Fibroblast of skin of back (primary cell): ENCODE measurements around the gene ULK4.
"Not testable (repeated sequence)": the region's sequence is repeated elsewhere in the genome, so short reads cannot be mapped to it uniquely, and the experiment has no call there.

Experiments
- DNase-seq: peaks from one replicate; pipeline ENCODE4 v3.0.0-alpha.2; 2013

The ULK4 gene

DNA sequence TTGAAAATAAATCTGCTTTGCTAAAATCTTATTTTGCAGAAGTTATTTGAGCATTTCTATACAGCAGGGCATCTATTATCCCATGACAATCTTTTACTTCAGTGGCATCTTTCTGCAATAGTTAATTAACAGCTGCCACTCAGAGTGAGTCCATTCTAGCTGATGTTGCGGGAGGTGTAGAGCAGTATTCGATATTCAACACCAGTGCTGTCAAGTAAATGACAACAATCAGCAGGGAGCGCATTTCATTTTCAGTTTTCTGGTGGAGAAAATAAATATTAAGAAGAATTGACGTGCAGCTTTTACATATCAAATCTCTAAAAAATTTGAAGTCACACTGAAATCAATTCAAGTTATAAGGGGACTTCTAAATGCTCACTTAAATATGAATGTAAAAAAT is 476.4 kb downstream of the ULK4 start:
- no peak for DNase-seq

DNA sequence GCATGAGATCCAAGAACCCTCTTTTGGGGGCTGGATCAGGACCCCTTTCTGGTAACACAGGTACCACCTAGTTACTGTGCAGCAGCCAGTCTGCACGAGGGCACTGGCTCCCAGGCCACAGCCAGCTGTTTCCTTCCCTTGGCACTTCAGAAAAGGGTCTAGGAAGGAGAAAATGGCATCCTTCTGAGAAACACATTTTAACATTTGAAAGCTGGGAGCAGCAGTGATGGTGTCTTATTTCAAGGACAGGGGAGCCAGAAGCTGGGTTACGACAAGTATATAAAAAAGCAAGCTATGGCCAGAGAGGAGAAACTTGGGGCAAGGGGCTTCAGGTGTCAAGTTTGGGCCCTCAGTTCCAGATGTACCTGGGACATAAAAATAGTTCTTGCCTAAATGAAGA is 479.8 kb downstream of the ULK4 start:
- no peak for DNase-seq

DNA sequence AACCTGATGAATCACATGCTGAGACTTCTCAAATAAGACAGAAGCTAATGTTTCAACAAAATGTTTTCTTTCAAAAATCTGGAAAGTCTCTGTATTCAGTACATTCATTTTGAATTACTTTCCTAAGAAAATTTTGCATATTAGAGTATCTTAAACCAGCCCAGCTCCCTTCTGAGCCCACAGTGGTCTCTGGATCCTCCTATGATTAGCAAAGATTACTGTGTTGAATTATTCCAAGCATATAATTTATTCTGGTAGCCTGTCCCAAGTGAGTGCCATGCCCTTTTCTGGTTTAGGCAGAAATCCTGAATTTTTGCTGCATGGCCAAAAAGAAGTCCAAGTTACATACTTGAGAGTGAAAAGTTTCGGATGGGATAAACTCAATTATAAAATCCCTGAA is 483.6 kb downstream of the ULK4 start:
- no peak for DNase-seq

DNA sequence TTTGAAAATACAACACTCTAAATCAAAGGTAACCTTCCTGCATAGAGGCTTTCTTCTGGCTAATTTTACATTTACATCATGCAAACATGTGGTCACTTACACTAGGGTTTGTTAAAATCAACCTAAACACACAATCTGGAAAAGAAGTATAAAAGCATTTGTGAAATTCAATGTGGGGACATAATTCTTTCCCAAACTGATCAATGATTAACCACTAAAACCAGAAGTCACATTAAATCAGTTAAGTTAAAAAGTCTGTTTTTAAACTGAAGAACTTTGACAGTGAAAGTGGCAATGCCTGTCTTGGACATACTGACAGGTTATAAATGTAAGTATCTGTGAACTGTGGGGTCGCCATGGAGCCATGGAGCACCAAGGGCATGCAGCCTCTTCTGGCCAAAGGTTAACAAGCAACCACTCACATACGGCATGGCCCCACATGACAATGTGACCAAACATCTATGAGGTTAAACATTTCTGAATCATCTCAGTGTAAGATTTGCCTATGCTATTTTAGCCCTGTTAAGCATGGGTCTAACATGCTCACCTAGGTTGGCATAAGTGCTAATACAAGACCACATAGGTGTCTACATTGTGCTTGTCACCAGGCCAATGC is 484.4 kb downstream of the ULK4 start:
- DNase-seq, result no peak

DNA sequence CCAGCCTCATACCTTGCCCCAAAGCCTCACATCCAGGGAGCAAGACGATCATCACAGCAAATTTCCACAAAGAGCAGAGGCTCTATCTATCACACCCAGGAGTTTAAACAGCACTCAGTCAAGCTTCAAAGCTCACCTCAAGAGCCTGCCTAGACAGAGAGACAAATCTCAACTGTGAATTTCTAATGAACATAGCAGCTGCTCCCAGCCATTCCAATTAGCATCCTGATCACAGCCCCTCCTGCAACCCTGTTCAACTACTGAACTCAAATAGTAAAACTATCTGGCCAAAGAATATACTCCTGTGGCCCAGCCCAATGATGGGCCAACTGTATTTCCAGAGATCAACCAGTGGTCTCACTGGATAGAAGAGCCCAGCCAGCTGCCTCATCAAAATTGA is 492.8 kb downstream of the ULK4 start:
- no peak for DNase-seq

DNA sequence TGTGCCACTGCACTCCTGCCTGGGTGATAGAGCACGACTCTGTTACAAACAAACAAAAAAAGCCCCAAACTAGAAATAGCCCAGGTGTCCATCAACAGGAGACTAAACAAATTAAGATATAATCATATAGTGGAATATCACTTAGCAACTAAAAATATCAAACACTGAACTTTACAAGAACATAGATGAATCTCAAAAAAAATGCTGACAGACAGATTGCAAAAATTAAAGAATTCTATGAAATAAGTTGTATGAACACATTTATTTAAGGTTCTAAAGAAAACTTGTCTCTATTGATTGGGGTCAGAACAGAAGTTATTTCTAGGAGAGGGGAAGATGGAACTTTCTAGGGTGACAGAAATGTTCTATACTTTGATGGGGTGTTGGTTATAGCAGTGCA is 494.4 kb downstream of the ULK4 start:
- DNase-seq, result no peak

DNA sequence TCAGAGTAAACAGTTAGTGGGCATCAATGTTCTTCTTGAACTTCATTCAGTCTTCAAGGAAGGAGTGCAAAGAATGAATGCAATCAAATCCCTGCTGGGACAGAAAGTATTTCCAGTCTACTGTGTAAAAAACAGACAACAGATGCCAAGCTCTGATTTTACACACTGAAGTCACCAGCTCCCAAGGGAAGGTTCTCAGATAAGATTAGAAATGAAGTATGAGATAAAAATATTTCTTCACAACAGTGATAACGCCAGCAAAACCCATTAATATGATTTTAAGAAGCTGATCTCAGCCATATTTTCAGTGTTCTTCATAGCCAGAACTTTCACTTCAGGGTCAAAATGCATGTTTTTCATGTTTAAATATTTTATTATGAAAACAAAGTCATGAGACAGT is 497.0 kb downstream of the ULK4 start:
- DNase-seq, result peak; percentile 36

DNA sequence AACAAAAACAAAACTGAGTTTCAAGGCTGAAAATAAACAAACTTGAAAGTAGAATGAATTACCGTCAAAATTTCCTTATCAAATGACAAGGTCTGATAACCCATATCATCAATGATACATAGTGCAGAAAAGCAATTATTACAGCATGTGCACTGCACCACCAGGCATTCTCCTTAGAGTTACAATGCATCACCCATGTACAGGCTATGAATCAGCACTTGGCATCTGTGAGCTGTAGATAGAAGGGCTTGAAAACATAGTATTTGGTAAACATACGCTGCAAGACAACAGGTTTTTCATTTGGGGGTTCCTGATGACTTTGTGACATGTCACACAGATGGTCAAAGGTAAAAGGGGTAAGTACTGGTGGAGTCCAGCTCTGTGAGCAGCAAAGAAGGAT is 497.5 kb downstream of the ULK4 start:
- peak; percentile 15 for DNase-seq

DNA sequence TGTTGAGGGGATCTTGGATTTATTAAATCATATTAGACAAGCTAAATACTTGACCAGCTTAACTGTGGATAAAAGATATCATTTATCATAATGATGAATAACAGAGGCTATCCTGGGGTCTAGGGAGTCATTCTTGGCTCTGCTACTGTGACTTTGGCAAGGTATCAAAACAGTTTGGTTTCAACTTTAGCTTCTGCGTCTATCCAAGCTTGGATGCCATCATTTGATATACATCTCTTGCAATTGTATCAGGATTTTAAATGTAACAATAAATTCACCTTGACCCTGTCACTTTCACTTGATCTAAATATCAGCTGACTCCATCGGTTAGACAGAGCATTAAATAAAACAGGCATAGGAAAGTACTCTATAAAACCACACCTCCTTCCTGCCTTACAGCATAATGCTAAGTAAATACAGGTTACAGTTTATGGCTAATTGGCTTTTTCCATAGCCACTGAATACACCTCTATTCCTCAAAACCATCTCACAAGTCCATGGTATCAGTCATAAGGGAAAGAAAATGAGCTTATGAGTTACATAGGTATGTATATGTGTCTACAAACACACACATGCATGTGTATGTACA is 499.7 kb downstream of the ULK4 start:
- no peak for DNase-seq

DNA sequence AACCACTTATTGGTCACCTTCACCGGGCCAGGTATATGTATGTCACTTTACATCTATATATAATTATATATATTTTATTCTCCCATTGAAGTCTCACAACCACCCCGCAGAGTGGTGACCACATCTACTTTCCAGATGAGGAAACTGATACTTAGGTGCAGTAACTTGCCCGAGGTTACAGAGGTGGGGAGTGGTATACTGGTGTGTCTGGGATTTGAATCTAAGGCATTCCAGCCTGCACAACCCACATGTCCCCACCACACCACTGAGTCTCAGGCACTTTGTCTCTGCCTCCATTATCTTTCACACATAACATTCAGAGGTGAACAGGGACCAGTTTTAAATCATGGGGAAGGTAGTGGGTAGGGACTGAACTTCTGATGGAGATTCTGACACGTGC is 501.2 kb downstream of the ULK4 start:
- DNase-seq, result no peak

DNA sequence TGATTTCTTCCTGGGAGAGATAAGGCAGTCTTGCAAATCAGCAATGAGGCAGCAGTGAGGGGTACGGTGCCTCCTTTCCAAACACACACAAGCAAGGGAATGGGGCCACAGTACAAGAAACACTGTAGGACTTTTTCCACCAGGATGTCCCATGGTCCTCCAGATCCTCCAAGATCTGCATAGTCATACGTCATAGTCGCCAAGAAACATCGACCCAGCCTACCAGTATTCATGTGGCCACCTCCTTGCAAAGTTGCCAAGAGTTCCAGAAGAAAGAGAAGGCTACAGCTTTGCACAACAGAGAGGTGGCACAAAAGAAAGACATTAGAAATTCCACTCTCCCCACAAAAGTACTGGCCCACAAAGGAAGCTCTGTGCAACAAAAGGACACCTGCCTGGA is 504.7 kb downstream of the ULK4 start:
- no peak for DNase-seq

DNA sequence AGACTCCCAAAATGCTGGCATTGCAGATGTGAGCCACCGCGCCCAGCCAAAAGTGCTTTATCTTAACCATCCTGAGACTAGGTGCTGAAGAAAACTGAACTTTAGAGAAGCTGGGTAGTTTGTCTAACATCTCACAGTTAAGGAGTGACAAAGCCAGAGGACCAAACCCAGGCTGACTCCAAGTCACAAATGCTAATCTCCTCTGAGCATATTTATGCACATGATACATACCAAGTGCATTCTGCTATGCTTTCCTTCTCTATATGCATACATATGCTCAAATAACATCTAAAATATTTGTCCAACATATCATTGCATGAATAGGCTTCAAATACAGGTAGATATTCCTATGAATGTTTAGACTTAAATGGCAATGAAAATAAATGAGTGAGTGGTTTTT is 505.7 kb downstream of the ULK4 start:
- DNase-seq, result no peak

DNA sequence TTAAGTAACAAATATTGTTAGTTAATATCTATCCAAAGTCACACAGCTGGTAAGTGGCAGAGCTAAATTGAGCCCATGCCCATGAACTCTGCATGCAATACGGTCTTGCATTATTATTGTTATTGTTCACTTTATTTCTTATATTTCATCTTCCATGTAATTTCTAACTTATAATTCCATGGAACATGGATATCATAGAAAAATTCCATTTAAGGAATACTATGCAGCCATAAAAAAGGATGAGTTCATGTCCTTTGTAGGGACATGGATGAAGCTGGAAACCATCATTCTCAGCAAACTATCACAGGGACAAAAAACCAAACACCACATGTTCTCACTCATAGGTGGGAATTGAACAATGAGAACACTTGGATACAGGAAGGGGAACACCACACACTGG is 508.3 kb downstream of the ULK4 start:
- DNase-seq, result not testable (repeated sequence)

DNA sequence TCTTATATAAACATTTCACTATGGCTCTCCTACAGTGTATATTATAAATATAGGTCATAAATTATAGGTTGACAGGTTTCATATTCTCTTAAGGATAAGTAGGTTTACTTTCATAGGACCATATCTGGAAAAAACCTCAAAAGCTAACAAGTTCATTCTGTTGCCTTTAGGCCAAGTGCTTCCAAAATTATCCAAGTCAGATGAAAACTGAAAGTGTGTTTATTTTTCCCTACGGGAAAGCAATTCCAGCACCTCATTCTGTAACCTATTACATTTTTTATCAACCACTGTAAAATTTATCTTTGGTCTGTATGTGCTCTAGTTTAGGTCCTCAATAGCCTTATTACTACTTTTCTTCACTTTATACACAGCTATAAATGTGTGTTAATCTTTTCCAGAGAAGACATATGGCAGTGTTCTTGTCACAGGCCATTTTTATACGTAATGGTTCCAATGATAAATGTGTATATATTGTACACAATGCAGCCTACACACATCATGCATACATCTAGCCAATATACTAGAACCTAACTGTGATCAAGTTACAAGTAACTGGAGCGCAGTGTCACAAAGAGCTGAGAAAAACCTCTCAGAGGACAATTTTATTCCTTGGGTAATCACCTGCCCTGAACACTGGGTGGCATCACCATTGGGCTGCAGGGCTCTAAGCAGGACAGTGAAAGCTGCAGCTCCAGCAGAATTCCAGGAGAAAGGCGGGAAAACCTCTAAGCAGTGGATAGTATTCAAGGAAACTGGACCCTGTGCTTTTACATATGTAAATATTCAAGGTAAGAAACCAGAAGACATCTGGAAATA is 511.3 kb downstream of the ULK4 start:
- no peak for DNase-seq

DNA sequence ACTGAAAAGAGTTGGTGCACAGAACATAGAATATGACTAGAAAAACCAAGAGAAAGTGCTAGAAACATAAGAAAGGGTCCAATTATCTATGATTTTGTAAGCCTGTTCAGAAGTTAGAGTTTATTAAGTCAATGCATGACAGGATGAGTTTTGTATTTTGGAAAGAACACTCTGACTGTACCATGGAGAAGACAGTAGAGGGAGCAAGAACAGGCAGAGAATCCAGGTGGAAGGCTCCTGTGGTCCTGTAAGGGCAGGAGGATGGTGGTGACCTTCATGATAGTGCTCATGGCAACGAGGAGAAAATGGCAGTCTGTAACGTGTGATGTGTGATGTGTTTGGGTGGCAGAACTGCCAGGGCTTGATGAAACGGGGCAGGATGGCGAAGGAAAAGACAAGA is 513.5 kb downstream of the ULK4 start:
- no peak for DNase-seq

DNA sequence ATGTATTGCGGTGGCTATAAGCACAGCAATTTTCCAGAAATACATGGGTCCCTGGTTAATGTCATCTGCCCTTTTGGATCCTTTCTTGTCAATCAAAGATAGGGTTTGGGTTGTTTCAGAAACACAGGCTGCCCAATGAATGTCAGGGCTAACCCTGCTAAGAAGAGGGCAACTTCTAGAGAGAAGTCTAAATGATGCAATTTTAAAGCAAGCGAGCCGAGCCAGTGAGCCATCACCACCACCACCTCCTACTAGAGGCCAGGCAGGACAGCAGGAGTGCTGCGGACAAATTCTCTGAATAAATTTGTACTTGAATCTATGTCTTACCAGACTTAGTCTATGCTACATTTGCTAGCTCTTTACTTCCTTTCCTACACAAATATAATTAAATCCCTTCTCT is 514.2 kb downstream of the ULK4 start:
- DNase-seq, result no peak

DNA sequence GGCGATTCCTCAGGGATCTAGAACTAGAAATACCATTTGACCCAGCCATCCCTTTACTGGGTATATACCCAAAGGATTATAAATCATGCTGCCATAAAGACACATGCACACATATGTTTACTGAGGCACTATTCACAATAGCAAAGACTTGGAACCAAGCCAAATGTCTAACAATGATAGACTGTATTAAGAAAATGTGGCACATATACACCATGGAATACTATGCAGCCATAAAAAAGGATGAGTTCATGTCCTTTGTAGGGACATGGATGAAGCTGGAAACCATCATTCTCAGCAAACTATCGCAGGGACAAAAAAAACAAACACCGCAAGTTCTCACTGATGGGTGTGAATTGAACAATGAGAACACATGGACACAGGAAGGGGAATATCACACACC is 515.6 kb downstream of the ULK4 start:
- not testable (repeated sequence) for DNase-seq

DNA sequence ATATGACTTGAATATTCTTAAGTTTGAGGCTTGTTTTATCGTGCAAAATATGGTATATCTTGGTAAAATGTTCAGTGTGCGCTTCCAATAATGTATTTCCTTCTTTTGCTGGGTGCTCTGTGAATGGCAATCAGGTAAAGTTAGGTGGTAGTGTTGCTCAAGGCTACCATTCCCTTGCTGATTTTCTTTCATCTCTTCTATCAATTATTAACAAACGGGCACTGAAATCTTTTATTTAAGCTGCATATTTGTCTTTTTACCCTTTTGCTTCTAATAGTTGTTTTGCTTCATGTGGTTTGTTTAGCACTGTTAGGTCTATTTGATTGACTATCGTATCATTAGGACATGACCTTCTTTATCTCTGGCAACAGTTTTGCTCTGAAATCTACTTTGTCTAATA is 520.3 kb downstream of the ULK4 start:
- no peak for DNase-seq

DNA sequence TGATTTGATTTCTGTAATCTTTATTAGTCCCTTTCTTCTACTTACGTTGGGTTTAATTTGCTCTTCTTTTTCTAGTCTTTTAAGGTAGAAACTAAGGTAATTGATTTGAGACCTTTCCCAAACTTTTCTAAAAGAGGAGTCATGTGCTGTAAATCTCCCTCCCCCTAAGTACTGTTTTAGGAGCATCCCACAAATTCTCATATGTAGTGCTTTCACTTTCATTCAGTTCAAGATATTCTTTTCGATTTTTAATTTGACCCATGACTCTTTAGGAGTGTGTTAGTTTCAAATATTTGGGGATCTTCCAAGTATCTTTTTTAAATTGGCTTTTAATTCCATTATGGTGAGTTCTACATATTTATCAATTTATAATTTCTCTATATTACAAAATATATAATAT is 520.8 kb downstream of the ULK4 start:
- no peak for DNase-seq

DNA sequence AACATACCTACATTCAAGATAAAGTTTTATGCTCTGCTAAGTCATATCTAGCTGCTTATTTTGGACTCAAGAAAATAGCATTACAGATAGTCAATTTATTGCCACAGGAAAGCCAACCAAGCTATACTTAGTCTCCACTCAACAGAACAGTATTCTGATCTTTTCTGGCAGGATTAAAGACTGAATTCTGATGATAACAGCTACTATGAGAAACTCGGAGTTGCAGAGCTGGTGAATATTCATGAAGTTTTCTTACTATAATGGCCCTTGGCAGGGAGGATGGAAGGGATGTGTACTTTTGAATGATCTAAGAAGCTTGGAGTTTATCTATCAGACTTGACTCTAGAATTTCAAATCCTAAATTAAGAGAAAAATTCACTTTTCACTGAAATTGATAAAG is 524.9 kb downstream of the ULK4 start:
- no peak for DNase-seq

DNA sequence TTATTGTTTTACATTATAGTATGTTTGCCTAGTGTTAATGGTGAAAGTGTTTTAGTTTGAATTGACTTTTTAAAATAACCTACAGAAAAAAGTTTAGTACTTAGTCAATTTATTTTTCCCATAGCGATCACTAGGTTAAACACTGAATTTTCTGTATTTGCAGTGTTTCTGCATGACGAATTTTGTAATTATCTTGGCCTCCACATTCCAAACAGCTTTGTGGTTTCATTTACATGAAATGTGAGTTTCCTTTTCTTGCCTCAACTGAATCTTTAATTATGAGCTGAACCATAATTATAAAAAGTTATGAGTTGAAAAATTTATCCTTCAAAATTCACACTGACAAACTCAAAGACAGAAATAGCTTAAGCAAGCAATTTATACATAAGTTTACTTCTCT is 527.1 kb downstream of the ULK4 start:
- peak; percentile 29 for DNase-seq

DNA sequence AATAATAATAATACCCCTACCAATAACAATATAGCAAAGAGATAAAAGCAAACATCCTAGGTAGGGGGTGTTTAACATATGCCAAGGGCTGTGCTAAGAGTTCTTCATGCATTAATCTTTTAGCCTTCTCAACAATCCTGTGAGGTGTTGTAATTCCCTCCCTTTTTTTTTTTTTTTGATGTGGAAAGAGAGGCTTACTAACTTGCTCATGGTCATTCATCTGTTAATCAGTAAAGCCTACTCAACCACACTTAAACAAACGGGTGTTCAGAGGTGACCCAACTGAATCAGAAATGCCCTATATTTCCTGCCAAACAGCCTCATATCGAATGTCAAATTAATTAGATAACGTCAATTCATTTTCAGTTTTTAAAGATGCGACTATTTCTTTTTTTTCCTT is 530.5 kb downstream of the ULK4 start:
- no peak for DNase-seq

DNA sequence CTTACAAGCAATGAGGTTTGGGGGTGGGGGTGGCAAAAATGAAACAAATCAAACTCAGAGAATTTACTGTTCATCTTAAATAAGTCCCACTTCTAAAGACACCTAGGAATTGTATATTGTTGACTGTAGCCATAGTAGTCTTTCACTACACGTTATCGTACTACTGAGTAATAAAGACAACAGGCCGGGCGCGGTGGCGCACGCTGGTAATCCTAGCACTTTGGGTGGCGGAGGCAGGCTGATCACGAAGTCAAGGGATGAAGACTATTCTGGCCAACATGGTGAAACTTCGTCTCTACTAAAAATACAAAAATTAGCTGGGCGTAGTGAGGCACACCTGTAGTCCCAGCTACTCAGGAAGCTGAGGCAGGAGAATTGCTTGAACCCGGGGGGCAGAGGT is 531.0 kb downstream of the ULK4 start:
- DNase-seq, result no peak

DNA sequence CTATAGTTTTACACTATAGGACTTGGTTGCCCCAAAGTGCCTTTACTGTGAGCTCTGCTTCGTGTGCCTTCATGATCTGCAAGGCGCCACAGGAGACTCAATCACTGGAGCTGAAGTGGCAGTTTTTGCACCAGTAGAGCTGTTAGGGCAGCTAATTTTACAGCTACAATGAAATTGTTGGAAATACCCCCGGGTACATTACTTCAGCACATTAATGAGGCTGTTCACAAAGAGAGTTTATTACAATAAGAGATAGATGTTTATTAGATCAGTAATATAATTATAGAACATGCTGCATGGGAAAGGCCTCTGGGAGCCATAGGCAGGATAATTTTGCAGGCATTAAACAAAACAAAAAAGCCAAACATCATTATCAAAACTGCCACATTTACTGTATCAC is 531.5 kb downstream of the ULK4 start:
- no peak for DNase-seq
